GM21515 (cell line): ENCODE results near the gene CASZ1.

ENCODE experiments used
- ATAC-seq: cut with Tn5 transposase; IDR thresholded peaks from one replicate; pipeline ENCODE4 v1.9.1; 2021; ENCODE audit not compliant: unreplicated experiment

The CASZ1 gene

GRCh38 chr1:10613340-10613739, 183.1 kb downstream of the CASZ1 start:
- no peak for ATAC-seq

DNA sequence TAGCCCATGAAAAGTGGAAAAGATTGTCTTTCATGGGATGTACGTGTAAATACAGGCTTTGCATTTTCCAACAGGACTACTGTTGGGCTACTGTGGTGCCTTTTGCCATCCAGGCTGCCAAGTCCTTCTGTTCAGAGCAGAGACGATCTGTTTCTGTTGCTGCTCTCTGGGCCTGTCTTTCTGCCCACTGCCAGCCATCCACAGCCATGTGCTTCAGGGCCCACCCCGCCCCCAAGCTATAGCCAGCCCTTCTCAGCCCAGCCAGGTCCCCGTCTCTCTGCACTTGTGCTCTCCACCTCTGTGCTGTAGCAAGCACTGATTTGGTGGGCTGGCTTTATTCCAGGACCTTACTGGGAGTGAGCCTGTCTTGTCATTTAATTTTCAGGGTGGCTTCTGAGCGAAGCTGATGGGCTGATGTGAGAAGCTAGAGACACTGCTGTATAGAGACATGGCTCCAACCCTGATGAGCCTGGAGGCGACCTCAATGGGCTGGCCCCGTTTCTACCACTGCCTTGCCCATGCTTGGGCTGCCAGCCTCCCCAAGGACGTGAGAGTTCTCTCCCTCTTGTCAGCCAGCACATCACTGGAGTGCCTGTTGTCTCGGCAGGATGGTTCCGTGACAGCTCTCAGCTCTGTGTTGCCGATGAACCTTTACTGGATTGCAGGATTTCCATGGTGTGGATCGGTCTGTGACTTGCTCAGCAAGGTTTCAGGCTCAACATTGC, 183.8 kb downstream of the CASZ1 start:
- ATAC-seq: no peak

GRCh38 chr1:10610901-10611600, 185.4 kb downstream of the CASZ1 start:
- ATAC-seq: no peak

GRCh38 chr1:10608690-10609089, 187.8 kb downstream of the CASZ1 start:
- ATAC-seq: no peak

GRCh38 chr1:10607228-10607627, 189.2 kb downstream of the CASZ1 start:
- ATAC-seq: no peak

GRCh38 chr1:10606064-10606463, 190.4 kb downstream of the CASZ1 start:
- ATAC-seq: no peak

DNA sequence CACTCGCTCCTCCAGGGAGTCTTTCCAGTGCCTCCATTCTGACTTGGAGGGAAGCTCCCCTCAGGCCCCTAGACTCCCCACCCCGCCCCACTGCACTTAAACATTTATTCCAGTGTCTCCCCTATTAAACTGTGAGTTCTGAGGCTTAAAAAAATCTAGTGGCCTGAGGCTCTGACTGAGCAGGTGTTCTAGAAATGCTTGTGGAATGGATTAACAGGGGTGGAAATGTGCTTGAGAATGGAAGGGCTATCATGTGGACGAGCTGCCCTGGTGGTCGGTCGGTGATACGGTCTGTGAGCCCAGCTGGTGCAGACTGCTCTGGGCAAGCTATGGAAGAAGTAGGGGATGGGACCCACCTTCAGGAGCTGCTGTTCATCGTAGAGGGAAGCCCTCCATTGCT, 191.5 kb downstream of the CASZ1 start:
- ATAC-seq: no peak

DNA sequence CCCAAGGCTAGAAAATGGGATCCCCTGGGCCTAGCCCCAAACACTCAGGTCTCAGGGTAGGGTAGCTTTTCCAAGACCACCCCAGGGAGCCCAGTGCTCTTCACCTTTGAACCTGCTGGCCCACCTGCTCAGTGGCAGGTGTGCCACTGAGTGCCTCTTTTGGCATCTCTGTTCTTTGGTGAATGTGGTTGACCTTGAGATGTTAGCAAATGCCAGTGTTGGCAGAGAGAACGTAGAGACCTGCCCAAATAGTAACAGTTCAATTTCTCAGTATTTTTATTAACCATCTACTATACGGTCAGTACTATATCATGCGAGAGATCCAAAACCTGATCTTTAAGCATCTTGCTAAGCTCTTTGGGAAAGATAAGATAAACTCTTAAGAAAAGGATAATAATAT, 193.5 kb downstream of the CASZ1 start:
- no peak for ATAC-seq

DNA sequence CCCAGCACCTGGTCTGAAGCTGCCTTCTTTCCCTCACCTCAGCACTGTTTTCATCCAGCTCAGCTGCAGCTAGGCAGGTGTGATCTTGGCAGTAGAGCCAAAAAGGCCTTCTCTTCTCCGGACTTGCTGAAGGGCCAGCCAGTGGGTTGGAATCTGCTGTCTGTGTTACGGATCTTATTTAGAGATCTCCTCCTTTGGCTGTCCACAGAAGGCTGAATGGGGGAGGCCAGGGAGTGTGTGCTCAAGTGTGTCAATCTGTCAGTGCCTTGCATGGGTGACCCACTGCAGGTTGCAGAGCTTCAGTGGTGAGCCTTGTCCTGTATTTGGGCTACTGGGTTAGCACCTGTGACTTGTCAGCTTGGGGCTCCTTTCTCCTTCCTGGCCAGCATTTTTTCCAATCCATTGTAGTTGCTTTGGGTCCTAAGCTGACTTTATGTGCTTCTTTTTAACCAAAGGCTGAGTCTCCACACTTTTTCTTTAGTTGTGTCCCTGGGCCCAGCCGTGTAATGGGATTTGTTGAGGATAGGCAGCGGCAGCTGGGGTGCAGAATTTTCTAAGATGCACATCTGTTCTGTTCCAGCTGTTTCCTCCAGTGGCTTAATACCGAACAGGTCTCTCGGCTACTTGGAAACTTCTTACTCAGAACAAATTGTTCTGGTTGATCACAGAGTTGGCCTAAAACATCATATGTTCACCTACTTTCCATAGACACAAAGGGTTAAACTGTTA, 194.9 kb downstream of the CASZ1 start:
- ATAC-seq: no peak

GRCh38 chr1:10599194-10599861, 197.1 kb downstream of the CASZ1 start:
- no peak for ATAC-seq

DNA sequence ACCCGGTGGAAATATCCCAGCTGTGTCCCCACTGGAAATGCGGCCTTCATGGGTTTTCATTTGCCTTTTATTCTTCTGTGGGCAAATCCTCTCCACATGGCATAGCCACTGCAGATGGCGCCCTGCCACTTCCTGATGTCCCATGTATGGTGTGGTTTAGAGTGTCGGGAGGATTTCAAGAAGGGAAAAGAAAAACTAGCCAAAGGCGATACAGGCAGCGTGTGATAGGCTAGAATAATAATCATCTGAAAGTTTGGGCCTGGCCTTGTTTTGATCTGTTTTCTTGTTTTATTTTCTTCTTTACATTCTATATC, 198.1 kb downstream of the CASZ1 start:
- no peak for ATAC-seq

DNA sequence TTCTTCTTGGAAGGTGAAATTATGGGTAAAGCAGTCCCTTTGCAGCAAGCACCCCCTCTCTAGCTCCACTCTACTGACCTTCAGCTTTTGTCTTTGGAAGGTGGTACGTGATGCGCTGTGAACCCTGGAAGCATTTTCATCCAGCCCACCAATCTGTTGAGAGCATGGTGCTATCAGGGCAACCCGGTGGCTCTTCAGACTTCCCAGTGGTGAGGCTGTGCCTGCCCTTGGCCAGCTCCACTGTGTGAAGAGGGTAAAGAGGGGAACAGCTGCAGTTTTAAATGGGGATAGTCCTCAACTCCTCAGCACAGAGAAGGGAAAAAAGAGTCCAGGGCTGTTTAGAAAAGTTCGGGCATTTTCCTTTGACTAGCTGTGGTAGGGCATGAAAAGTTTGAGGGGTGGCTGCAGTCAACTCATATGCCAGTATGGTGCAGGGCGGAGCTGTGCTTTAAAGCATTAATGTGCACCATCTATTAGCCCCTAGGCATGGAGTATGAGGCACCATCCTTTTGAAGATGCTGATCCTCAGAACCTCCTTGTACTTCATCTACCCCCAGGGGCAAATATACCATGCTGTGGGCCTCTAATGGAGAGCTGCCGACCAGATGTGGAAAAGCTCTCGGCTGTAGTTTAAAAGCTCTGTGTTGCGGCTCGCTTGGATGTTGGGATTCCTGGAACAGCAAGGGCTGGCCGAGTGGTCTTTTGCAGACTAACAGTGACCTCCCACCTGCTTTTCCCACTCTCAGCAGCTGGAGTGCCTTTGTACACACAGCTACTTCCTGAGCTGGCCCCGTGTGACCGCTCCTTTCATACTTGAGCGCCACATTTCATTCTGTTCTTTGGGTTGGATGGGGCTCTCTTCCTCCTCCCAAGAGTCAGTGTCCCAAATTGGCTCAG, 198.7 kb downstream of the CASZ1 start:
- no peak for ATAC-seq

DNA sequence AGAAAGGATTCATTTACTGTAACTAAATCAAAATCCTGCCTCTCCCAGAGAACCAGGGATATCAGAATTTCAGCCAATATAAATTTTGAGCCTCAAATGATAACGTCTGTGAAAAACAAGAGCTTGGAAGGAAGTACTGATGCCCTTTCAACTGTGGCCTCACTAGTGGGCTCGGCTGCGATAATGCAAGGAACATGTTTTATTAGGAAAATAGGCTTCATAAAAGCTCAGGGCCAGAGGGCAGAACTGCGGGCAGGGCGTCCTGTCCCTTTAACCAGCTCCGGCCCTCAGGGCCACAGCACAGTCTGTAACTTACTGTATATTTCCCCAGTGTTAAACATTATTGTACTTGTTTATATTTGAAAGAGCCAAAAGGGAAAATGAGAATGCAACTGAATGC, 199.7 kb downstream of the CASZ1 start:
- no peak for ATAC-seq

DNA sequence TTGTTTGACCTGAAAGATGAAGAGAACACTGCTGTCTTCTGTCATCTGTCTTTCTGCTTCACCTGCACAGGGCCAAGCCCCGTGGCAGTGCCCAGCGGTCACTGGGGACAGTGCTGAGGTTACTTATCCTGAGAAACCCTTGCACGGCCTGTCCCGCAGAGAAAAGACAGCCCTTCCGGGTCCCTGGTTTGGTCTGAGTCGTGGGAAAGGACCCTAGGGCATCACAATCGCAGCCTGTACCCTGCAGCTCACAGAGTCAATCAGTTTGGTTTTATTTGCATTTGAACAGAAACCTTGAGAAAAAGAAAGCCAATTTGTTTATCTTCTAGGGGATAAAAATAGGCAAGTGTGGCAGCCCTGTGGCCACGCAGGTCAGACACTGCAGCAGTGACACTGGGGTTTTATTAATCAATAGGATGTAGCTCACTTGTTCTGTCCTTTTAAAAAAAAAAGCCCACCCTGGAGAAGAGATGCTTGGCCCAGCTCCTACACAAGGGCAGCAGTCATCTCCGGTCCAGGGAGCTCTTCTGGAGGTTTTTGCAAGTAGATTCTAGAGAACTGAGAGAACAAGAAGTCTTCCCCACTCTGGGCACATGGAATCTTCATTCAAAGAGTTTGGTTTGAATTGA, 201.7 kb downstream of the CASZ1 start:
- ATAC-seq: no peak

GRCh38 chr1:10593750-10594149, 202.7 kb downstream of the CASZ1 start:
- ATAC-seq: no peak

DNA sequence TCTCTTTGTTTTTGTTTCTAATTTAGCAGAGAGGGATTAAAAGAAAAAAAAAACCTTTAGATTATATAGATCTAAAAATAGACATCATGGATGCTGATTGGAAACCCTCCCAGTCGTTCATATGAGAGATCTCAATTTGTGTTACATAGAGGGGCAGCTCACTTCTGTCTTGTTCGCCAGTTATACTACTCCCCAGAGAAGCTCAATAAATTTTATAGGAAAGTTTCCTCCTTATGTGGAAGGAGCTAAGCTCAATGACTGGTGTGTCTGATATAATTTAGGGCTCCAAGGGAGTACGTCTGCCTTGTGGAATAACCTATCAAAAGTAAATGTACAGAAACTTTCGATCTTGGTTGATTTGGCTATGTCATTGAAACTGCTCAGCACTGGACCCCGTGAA, 204.1 kb downstream of the CASZ1 start:
- ATAC-seq: no peak

- no peak for ATAC-seq
Measured at GRCh38 chr1:10591010-10591409, 205.4 kb downstream of the CASZ1 start.

- no peak for ATAC-seq
Measured at GRCh38 chr1:10589074-10589473, 207.4 kb downstream of the CASZ1 start.

DNA sequence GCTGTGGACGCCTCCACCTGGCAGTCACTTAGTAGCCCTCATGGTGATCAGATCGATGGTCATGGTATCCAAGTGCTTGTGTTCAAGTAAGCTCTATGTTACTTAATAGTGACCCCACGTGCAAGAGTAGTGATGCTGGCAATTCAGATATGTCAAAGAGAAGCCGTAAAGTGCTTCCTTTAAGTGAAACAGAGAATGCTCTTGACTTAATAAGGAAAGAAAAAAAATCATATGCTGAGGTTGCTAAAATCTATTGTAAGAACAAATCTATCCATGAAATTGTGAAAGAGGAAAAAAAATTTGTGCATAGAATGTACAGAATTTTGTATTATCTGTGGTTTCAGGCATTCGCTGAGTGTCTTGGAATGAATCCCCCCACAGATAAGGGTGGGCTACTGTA, 207.8 kb downstream of the CASZ1 start:
- no peak for ATAC-seq
